GM12801 (cell line): ENCODE data around the gene JAML.

ENCODE experiments used
- TF ChIP-seq, protein P1 (sequence below): IDR thresholded peaks from one replicate; pipeline ENCODE4 v1.5.1; 2011; ENCODE audit warnings: control low read depth; ENCODE audit not compliant: insufficient read length; ENCODE audit errors: extremely low read depth

JAML gene

DNA sequence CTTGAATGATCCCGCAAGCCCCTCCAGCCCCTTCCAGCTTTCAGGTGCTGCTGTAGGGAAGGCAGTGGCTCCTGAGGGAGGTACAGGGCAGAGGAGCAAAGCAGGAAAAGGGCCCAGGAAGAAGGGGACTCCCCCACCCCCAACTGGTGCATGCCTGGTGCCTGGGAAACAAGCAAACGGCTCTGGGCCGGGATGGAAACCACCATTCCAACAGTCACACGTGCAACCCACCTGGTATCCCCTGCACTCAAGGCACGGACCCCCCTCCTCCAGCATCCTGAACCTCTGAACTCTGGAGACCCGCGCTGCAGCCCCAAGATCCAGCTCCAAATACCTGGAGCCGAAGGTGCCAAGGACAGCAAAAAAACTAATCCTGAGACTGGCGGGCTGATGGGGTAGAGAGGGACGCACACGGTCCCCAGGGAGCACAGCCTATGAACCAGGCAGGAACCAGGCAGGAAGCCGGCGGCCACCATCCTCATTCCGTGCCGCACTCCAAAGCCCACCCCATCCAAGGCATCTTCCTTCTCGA lies 72.7 kb downstream of the JAML start:
- TF ChIP-seq, protein P1, sequence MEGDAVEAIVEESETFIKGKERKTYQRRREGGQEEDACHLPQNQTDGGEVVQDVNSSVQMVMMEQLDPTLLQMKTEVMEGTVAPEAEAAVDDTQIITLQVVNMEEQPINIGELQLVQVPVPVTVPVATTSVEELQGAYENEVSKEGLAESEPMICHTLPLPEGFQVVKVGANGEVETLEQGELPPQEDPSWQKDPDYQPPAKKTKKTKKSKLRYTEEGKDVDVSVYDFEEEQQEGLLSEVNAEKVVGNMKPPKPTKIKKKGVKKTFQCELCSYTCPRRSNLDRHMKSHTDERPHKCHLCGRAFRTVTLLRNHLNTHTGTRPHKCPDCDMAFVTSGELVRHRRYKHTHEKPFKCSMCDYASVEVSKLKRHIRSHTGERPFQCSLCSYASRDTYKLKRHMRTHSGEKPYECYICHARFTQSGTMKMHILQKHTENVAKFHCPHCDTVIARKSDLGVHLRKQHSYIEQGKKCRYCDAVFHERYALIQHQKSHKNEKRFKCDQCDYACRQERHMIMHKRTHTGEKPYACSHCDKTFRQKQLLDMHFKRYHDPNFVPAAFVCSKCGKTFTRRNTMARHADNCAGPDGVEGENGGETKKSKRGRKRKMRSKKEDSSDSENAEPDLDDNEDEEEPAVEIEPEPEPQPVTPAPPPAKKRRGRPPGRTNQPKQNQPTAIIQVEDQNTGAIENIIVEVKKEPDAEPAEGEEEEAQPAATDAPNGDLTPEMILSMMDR: no peak

DNA sequence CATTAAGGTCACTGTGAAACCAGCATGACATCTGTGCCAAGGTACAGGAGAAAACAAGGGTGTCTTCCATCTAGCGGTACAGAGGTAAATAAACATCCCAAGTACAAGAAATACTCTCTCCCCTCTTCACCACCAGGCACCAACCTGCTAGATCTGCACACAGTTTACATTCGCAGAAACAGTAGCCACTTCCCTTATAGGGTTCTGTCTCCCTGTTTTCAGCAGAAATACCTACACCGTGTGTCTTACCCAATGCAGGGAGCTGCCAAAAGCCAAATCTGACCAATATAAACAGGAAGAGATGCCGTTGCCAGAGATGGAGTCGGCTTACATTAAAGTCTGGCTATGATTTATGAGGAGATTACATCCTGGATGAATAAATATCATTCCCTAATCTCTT lies 73.4 kb downstream of the JAML start:
- TF ChIP-seq, protein P1: no peak

DNA sequence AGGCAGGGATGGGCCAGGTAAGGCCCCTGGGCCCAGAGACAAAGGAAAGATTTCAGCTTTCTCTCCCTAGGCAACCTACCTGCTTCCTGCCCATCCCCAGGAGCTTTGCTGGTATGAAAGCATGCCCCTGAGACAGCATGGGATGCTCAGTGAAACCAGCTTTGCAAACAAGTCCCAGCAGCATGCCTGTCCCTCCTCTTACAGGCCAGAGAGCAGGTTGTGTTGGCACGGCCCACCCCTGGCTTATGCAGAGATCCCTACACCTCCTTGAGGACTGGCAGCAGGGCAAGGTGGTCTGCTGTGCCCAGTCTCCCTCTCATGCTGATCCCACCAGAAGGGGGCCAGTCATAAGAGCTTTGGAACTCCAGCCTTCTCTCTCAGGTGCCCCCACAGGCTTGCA lies 75.3 kb downstream of the JAML start:
- TF ChIP-seq, protein P1: no peak

DNA sequence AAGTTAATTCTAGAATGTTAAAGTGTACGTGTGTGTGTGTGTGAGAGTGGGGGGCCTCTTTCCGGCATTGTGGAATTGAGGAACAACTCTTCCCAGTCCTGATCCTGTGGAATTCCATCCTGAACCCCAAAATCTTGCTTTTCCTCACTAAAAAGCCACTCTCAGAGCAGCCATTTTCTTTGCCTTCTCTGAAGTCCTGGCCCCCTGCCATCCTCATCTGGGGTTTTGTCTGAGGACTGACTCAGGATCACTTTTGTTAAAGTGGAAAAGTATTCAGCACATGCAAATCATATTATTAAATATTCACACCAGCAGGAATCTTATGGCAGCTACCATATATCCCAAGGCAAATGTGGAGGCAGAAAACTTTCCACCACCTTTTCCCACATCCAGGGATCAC lies 76.0 kb downstream of the JAML start:
- TF ChIP-seq, protein P1: no peak

DNA sequence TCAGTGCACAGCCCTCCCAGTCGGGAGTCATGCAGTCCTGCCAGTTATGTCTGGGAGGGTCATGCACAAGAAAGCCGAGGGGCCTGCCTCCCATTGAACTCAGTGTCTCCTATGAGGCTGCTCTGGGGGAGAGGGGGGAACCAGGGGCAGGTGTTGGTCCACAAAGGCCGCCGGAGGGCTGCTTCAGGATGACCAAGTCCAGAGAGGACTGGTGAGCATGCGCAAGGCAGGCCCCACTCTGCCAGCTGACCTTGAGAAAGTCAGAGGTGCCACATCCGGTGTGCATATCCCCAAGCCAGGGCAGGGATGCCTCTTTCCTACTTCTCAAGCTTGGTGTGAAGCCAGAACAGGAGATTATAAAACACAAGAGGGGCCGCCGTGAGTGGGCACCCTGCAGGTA lies 76.6 kb downstream of the JAML start:
- TF ChIP-seq, protein P1: no peak

DNA sequence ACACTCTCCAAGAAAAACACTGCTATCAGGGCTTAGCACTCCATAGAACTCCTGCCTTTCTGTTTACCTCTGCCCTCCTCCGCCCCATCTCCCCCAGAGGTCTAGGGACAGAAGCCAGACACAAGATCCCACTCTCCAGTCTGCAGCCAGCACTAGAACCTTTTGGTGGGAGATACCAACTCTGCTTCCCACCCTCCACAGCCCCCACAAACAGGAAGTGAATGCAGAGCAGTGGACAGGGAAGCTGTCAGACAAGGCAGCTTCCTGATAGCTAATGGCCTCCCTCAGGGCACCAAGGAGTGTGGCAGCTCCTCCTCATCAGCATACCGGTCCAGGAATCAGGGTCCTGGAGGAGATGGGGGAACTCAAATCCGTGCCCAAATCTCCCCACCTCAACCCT lies 77.3 kb downstream of the JAML start:
- TF ChIP-seq, protein P1: no peak

DNA sequence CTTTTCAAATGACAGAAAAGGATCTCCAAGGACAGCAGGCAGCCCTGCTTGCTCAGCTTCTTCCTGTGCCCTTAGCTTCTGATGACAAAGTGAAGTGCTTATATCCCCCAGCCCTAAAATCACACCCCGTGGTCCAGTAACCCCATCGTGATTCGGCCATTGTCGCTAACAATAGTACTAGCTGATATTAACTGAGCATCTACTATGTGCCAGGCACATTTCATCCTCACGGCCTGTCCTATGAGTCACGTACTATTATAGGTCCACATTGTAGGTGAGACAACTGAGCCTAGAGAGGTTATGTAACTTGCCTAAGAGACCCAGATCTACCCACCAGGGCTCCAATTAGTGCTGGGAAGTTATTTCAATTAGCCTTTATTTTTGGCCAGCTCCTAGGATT lies 78.3 kb downstream of the JAML start:
- TF ChIP-seq, protein P1: no peak
